WERI-Rb-1 (cell line): ENCODE measurements around the gene ACRBP.

Experiments
- DNase-seq: peaks from one replicate; pipeline ENCODE4 v3.0.0-alpha.2; 2020
- H3K27ac ChIP-seq: fragments of 250-450 bp; sonication (Bioruptor Pico); 2 replicates; pipeline ENCODE4 v1.5.1; 2020; ENCODE audit warnings: mild to moderate bottlenecking, moderate library complexity
- H3K27me3 ChIP-seq: fragments of 250-450 bp; sonication (Bioruptor Pico); 2 replicates; pipeline ENCODE4 v1.5.1; 2021; ENCODE audit warnings: mild to moderate bottlenecking, low read depth, moderate library complexity; ENCODE audit not compliant: insufficient read depth, severe bottlenecking
- H3K36me3 ChIP-seq: fragments of 250-450 bp; sonication (Bioruptor Pico); 2 replicates; pipeline ENCODE4 v1.5.1; 2020; ENCODE audit warnings: mild to moderate bottlenecking, moderate library complexity
- H3K4me3 ChIP-seq: 2 replicates; pipeline ENCODE4 v1.5.1; 2011; ENCODE audit warnings: low read depth, mild to moderate bottlenecking, control low read depth, low read length
- H3K9me3 ChIP-seq: fragments of 250-450 bp; sonication (Bioruptor Pico); 2 replicates; pipeline ENCODE4 v1.5.1; 2021; ENCODE audit warnings: mild to moderate bottlenecking, moderate library complexity; ENCODE audit not compliant: severe bottlenecking
- TF ChIP-seq, protein P1 (sequence below): IDR thresholded peaks from 2 replicates; pipeline ENCODE4 v1.5.1; 2011; ENCODE audit warnings: low read depth, mild to moderate bottlenecking, control low read depth, inconsistent platforms, low read length

Gene ACRBP

DNA sequence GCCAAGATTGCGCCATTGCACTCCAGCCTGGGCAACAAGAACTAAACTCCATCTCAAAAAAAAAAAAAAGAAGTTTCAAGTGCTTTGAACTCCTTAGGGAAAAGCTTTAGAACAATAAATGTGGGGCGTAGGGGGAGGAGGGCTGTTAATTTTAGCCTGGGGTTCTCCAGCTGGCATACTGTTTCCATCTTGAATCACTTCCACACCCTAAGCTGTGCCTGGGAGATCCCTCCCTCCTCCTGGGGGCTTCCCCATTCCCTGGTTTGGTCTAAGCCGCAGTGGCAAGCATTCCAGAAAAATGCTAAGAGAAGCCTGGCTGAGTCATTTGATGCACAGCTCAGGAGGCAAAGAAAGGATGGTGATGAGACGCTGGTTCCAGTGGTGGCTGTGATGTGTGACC, 44.2 kb upstream of the ACRBP start:
- no peak for DNase-seq
- Histone ChIP-seq H3K27ac (no peak overlapping the region), H3K9me3 (no peaks in the 10 kb centered on the region), H3K4me3 (no peak overlapping the region), H3K36me3 (peaks cover 15% of the 10 kb centered on the region), H3K27me3 (no peaks in the 10 kb centered on the region)
- TF ChIP-seq, protein P1, sequence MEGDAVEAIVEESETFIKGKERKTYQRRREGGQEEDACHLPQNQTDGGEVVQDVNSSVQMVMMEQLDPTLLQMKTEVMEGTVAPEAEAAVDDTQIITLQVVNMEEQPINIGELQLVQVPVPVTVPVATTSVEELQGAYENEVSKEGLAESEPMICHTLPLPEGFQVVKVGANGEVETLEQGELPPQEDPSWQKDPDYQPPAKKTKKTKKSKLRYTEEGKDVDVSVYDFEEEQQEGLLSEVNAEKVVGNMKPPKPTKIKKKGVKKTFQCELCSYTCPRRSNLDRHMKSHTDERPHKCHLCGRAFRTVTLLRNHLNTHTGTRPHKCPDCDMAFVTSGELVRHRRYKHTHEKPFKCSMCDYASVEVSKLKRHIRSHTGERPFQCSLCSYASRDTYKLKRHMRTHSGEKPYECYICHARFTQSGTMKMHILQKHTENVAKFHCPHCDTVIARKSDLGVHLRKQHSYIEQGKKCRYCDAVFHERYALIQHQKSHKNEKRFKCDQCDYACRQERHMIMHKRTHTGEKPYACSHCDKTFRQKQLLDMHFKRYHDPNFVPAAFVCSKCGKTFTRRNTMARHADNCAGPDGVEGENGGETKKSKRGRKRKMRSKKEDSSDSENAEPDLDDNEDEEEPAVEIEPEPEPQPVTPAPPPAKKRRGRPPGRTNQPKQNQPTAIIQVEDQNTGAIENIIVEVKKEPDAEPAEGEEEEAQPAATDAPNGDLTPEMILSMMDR, result no peak

- DNase-seq, result peak; percentile 97
- Histone ChIP-seq H3K27ac (peak within 1 kb of the TSS; percentile 99), H3K27me3 (no peaks in the 10 kb centered on the region), H3K9me3 (no peaks in the 10 kb centered on the region), H3K36me3 (peaks cover 32% of the 10 kb centered on the region), H3K4me3 (peak within 1 kb of the TSS; percentile 51)
- TF ChIP-seq, protein P1, result no peak
Observed at GRCh38 chr12:6688999-6689882, 42.0 kb upstream of the ACRBP start, which contains the start of gene ZNF384. Gene ZNF384, minus strand, starts transcription at chr12:6689375. Its CDS starts 9,855 bp downstream, at chr12:6679520.

GRCh38 chr12:6688543-6688998, 41.3 kb upstream of the ACRBP start:
- DNase-seq, result no peak
- Histone ChIP-seq H3K27me3 (no peaks in the 10 kb centered on the region), H3K36me3 (peaks cover 38% of the 10 kb centered on the region), H3K27ac (peak overlapping the region; percentile 99), H3K4me3 (peak overlapping the region; percentile 51), H3K9me3 (no peaks in the 10 kb centered on the region)
- TF ChIP-seq, protein P1, result no peak

- H3K4me3 ChIP-seq, result no peak overlapping the region
Observed at GRCh38 chr12:6685814-6686213, 38.6 kb upstream of the ACRBP start.

GRCh38 chr12:6684609-6685008, 37.4 kb upstream of the ACRBP start:
- Histone ChIP-seq H3K4me3 (no peak overlapping the region), H3K27ac (no peak overlapping the region), H3K27me3 (no peaks in the 10 kb centered on the region), H3K9me3 (no peaks in the 10 kb centered on the region), H3K36me3 (peaks cover 64% of the 10 kb centered on the region)
- TF ChIP-seq, protein P1, result peak; percentile 48; the same call in 1 of the 2 replicates
- peak; percentile 24 for DNase-seq

More at GRCh38 chr12:6685814-6686213, 38.6 kb upstream of the ACRBP start:
- DNase-seq, result no peak
- H3K27ac ChIP-seq, result no peak overlapping the region
- H3K9me3 ChIP-seq, result no peaks in the 10 kb centered on the region
- TF ChIP-seq, protein P1, result no peak
- H3K27me3 ChIP-seq, result no peaks in the 10 kb centered on the region
- peaks cover 53% of the 10 kb centered on the region for H3K36me3 ChIP-seq
